SH-SY5Y (cell line): ENCODE results near the gene TTC38.

Source experiments
- GATA2 ChIP-seq: IDR thresholded peaks from 2 replicates; pipeline ENCODE4 v1.6.1; 2011; ENCODE audit warnings: mild to moderate bottlenecking, low read depth, low read length
- GATA3 ChIP-seq: IDR thresholded peaks from 2 replicates; pipeline ENCODE4 v1.6.1; 2011; ENCODE audit warnings: low read depth, mild to moderate bottlenecking, low read length, moderate library complexity

GRCh38 chr22:46224898-46225290, 42.9 kb upstream of the TTC38 start:
- TF ChIP-seq GATA2: no peak
- no peak for TF ChIP-seq GATA3
